LNCAP (cell line): Measurements from ENCODE around the gene TRIP11.

Source experiments
- CTCF ChIP-seq: fragments of 450-650 bp; IDR thresholded peaks from 2 replicates; pipeline ENCODE4 v1.5.1; 2017; ENCODE audit warnings: mild to moderate bottlenecking

Gene TRIP11

GRCh38 chr14:92039063-92039718 is 668 bp downstream of the TRIP11 start:
- TF ChIP-seq CTCF: no peak

- no peak for TF ChIP-seq CTCF
Measured at GRCh38 chr14:92037989-92038388, 1.9 kb downstream of the TRIP11 start.

GRCh38 chr14:92035890-92036289 is 4.0 kb downstream of the TRIP11 start:
- no peak for TF ChIP-seq CTCF

GRCh38 chr14:92033906-92034687 is 5.8 kb downstream of the TRIP11 start:
- TF ChIP-seq CTCF: no peak

GRCh38 chr14:92033433-92033832 is 6.4 kb downstream of the TRIP11 start:
- no peak for TF ChIP-seq CTCF

GRCh38 chr14:92026548-92027190 is 13.2 kb downstream of the TRIP11 start:
- TF ChIP-seq CTCF: no peak

- TF ChIP-seq CTCF: no peak
Measured at GRCh38 chr14:92022036-92022435, 17.8 kb downstream of the TRIP11 start.
